HUES48 (cell line): ENCODE results near the gene POMP.

ENCODE experiments used
- H3K27ac ChIP-seq: one replicate; pipeline ENCODE4 v1.7.0; 2013; ENCODE audit warnings: low read depth, low read length, inconsistent platforms
- H3K27me3 ChIP-seq: 2 replicates; pipeline ENCODE4 v1.6.1; 2013; ENCODE audit warnings: mild to moderate bottlenecking, low read length; ENCODE audit not compliant: control insufficient read depth, insufficient read depth
- H3K36me3 ChIP-seq: 2 replicates; pipeline ENCODE4 v1.6.1; 2013; ENCODE audit warnings: low read length; ENCODE audit not compliant: control insufficient read depth, insufficient read depth
- H3K4me1 ChIP-seq: 2 replicates; pipeline ENCODE4 v1.6.1; 2013; ENCODE audit warnings: mild to moderate bottlenecking, low read length; ENCODE audit not compliant: control insufficient read depth, insufficient read depth
- H3K4me3 ChIP-seq: 2 replicates; pipeline ENCODE4 v1.5.1; 2013; ENCODE audit warnings: mild to moderate bottlenecking, low read depth, low read length
- H3K9ac ChIP-seq: 2 replicates; pipeline ENCODE4 v1.6.1; 2013; ENCODE audit warnings: mild to moderate bottlenecking, low read depth, low read length, moderate library complexity
- H3K9me3 ChIP-seq: 2 replicates; pipeline ENCODE4 v1.6.1; 2013; ENCODE audit warnings: low read length; ENCODE audit not compliant: control insufficient read depth, insufficient read depth

POMP gene, protein sequence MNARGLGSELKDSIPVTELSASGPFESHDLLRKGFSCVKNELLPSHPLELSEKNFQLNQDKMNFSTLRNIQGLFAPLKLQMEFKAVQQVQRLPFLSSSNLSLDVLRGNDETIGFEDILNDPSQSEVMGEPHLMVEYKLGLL

DNA sequence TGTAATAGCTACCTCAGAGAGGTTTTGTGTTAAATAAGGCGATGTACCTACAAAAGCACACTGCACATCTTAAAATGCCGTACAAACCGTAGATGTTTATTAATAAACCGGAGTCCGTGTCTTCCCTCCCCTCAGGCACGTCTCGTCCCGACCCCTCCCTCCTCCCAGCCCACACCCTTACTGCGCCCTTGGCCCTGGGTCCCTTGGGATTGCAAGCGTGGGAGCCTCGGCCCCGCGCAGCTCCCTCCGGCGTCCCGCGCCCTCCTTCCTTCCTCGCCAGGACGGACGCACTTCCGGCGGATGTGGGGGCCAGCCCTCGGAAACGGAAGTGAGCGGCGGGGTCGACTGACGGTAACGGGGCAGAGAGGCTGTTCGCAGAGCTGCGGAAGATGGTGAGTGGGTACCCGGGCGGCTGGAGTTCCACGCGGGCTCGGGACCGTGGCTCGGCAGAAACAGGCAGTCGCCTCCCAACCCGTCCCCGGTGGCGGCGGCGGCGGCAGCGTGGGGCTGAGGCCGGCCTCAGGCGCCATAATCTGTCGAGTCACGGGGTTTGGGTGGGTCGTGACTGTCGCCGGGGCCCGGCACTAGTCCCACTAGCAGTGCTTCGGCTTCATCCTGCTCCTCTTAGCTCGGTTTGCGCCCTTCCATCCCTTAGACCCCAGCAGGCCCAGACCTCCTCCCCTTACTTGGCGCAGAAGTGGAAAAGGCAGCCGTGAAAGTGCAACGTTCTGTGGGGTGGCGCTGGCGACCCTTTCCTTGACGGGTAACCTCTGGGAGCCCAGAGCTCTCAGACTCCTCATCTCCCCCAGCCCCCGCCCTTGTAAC lies at the start of gene POMP:
Gene POMP, plus strand, starts transcription at position 335 of the 825 bp plus-strand sequence. Its CDS starts 55 bp downstream, at position 390.
- no peaks in the 10 kb centered on the region for H3K27me3 ChIP-seq
- H3K4me3 ChIP-seq, result peak within 1 kb of the TSS; percentile 99
- peak within 1 kb of the TSS; percentile 81 for H3K27ac ChIP-seq
- peak within 1 kb of the TSS; percentile 71 for H3K9ac ChIP-seq
- H3K4me1 ChIP-seq, result peaks cover 33% of the 10 kb centered on the region
- no peaks in the 10 kb centered on the region for H3K9me3 ChIP-seq
- peaks cover 38% of the 10 kb centered on the region for H3K36me3 ChIP-seq

DNA sequence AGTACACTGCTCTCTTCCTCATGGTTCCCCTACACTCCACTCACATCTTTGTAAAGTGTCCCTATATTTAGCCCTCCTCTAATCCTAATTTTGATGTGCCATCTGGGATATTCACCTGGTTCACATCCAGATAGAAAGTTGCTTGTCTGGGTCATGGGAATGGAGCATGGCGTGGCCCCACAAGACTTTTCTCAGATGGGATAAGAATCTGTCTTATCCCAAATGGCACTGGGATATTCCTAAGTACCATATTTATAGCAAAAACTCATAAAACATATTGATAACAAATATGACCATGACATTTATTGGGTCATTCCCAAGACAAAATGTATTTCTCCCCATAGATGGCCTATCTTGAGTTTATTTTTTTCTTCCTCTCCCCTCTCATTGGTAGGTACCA lies 49.5 kb upstream of the POMP start:
- Histone ChIP-seq H3K9ac (no peak overlapping the region), H3K4me3 (no peak overlapping the region), H3K36me3 (no peaks in the 10 kb centered on the region), H3K27me3 (no peaks in the 10 kb centered on the region), H3K9me3 (no peaks in the 10 kb centered on the region), H3K27ac (no peak overlapping the region), H3K4me1 (no peaks in the 10 kb centered on the region)

DNA sequence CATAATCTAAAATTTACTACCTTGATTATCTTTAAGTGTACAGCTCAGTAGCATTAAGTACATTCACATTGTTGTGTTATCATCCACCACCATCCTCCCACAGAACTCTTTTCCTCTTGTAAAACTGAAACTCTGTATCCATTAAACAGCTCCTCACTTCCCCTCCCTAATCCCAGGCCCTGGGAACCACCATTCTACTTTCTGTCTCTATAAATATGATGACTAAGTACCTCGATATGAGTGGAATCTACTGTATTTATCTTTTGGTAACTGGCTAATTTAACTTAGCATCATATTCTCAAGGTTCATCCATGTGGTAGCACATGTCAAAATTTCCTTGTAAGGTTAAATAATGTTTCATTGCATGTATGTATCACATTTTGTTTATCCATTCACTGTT lies 49.0 kb upstream of the POMP start:
- Histone ChIP-seq H3K9ac (no peak overlapping the region), H3K36me3 (no peaks in the 10 kb centered on the region), H3K4me1 (no peaks in the 10 kb centered on the region), H3K9me3 (no peaks in the 10 kb centered on the region), H3K27me3 (no peaks in the 10 kb centered on the region), H3K4me3 (no peak overlapping the region), H3K27ac (no peak overlapping the region)

DNA sequence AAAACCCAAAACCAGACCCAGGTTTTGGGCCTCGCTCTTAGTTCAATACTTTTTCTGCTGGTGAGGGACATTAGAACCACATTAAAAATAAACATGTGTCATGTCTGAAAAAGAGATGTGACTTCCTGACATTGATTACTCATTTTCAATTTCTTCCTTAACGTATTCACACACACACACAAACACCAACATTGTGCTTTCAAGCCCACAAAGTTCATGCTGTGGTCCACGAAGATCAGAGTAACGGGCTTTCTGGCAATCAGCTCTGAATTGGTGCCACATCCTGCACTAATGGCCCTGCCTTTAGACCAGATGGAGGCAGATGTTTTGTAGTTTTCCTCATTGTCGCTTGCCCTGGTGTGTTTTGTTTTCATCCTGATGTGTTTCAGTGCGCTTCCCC lies 47.9 kb upstream of the POMP start:
- Histone ChIP-seq H3K9ac (no peak overlapping the region), H3K9me3 (no peaks in the 10 kb centered on the region), H3K27ac (no peak overlapping the region)

DNA sequence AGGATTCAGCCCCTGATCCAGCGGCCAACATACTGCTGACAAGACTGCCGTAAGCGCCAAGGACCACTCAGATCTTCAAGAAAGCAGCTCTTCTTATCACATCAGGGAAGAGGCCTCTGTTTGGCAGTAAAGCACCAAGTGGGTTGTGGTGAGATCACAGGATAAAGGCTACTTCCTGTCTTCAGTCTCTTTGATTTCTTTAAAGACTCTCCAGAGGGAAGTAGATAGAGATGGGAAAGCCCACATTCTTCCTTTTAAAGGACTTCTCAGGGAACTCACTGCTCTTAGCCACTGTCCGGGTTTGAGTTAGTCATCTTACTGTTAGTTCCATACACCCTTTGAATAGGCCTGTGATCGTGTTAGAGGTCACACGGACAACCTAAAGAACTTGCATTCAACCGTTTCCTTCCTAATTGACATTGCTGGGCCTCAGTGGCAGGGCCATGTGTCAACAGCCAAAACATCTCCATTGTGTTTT lies 47.2 kb upstream of the POMP start:
- H3K9me3 ChIP-seq, result no peaks in the 10 kb centered on the region
- no peaks in the 10 kb centered on the region for H3K36me3 ChIP-seq
- no peak overlapping the region for H3K9ac ChIP-seq
- no peaks in the 10 kb centered on the region for H3K4me1 ChIP-seq
- no peak overlapping the region for H3K4me3 ChIP-seq
- H3K27me3 ChIP-seq, result no peaks in the 10 kb centered on the region
- no peak overlapping the region for H3K27ac ChIP-seq

More for the DNA sequence above, 47.9 kb upstream of the POMP start:
- H3K4me1 ChIP-seq, result no peaks in the 10 kb centered on the region
- no peak overlapping the region for H3K4me3 ChIP-seq
- H3K27me3 ChIP-seq, result no peaks in the 10 kb centered on the region
- no peaks in the 10 kb centered on the region for H3K36me3 ChIP-seq

DNA sequence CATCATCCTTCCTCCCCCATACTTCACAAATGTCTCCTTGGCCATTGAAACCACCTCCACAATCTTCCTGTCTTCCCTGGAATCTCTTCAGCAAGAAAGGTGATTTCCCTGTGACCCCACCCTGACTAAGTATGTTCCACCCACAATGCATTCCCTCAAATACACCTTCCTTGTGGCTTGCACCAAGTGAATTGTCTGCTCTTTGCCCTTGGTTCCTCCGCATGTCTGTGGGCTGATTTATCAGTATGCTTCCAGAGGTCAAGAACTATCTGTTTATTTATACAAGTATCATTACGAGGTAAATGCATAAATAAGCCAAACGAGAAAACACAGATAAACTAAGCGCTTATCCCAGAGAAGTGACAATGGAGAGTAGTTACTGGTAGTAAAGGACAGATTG lies 45.4 kb upstream of the POMP start:
- Histone ChIP-seq H3K27ac (no peak overlapping the region), H3K27me3 (no peaks in the 10 kb centered on the region), H3K4me3 (no peak overlapping the region), H3K36me3 (no peaks in the 10 kb centered on the region), H3K9ac (no peak overlapping the region), H3K4me1 (no peaks in the 10 kb centered on the region), H3K9me3 (no peaks in the 10 kb centered on the region)

DNA sequence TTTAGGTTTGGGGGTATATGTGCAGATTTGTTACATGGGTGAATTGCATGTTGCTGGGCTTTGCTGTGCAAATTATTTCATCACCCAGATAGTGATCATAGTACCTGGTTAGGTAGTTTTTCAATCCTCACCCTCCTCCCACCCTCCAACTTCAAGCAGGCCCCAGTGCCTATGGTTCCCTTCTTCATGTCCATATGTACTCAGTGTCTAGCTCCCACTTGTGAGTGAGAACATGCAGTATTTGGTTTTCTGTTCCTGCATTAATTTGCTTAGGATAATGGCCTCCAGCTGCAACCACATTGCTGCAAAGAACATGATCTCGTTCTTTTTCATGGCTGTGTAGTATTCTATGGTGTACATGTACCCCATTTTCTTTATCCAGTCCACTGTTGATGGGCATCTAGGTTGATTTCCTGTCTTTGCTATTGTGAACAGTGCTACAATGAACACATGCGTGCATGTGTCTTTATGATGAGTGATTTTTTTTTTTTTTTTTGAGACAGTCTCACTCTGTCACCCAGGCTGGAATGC lies 42.9 kb upstream of the POMP start:
- H3K27me3 ChIP-seq, result no peaks in the 10 kb centered on the region
- no peak overlapping the region for H3K4me3 ChIP-seq
- H3K9ac ChIP-seq, result no peak overlapping the region
- H3K27ac ChIP-seq, result no peak overlapping the region
- H3K36me3 ChIP-seq, result no peaks in the 10 kb centered on the region
- no peaks in the 10 kb centered on the region for H3K4me1 ChIP-seq
- H3K9me3 ChIP-seq, result no peaks in the 10 kb centered on the region

DNA sequence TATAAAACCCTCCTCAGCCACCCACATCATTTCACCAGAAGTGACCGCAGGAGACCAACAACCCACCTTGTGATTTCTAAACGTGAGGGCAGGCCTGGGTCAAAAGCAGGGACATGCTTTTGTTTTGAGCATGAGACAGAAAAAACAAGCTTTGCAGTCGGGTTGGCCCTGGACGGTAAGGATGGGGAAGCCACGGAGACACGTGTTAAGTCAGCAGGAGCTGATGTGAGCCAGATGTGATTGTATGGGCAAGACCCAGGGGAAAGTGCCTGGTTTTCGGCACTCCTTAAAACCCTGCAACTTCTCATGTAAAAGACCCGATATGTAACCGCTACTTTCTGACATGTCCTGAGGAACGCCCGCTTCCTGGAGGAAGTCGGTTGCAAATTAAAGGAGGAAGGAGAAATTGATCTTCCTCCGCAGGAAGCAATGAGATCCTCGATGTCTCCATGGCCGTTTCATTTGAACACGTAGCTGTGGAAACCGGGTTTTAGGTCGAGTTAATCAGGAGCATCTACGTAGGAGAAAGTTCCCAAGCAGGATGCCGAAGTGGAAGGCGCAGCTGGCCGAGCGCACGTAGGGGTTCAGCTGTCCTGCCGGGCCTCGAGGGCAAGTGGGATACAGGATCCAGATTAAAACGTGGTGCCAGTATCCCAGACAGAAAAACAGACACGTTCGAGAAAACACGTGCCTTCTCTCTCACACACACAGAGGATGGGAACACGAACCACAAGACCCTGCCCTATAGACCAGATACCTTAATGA lies 40.5 kb upstream of the POMP start:
- Histone ChIP-seq H3K27ac (no peak overlapping the region), H3K9me3 (no peaks in the 10 kb centered on the region), H3K4me3 (no peak overlapping the region), H3K9ac (no peak overlapping the region), H3K4me1 (no peaks in the 10 kb centered on the region), H3K27me3 (no peaks in the 10 kb centered on the region), H3K36me3 (no peaks in the 10 kb centered on the region)

DNA sequence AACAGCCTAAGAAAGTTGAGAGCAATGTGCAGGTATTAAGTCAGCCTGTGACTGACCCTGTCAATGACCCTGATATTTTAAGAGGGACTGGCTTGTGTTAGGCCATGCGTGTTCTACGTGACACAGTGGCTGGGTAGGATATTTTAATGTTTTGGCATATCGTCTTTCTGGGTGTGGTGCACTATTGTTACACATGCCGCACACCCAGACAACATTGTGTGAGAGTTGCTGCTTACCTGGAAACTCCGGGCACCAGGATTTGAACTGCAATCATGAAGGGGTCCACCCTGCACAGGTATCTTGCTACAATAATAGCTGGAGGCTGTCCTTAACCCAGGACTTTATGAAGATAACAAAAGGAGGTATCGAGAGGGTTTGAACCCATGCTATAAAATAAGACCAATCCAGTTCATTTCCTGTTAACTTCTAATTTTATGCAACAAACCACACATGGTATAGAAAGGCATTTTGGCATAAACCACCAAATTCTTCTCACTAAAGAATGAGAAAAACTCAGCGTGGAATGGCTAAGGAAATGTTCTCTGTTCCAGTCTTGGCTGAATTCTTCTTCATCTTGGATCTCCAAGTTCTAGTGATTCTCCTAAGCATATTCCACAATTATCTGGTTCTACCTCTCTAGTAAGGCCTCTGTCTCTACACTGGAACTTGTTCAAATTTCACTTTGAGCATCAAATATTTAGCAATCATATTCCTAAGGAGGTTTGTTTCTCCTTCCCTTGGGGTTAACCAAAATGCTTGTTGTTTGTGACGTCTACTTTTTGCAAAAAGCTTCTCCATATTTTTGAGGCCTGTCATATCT lies 38.7 kb upstream of the POMP start:
- Histone ChIP-seq H3K27ac (no peak overlapping the region), H3K27me3 (no peaks in the 10 kb centered on the region), H3K36me3 (no peaks in the 10 kb centered on the region), H3K4me3 (no peak overlapping the region), H3K4me1 (peaks cover 3% of the 10 kb centered on the region; the same call in 1 of the 2 replicates), H3K9ac (no peak overlapping the region), H3K9me3 (no peaks in the 10 kb centered on the region)

DNA sequence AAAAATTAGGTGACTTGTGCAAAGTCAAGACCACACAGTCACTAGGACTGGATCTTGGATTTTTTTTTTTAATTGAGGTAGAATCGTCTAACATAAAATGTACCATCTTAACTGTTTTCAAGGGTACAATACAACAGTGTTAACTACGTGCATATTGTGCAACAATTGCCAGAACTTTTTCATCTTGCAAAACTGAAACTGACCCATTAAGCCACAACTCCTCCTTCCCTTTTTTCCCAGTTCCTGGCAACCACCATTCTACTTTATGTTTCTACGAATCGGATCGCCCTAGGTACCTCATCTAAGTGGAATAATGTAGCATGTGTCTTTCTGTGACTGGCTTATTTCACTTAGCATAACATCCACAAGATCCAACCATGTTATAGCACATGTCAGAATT lies 37.5 kb upstream of the POMP start:
- no peaks in the 10 kb centered on the region for H3K27me3 ChIP-seq
- no peak overlapping the region for H3K4me3 ChIP-seq
- peaks cover 3% of the 10 kb centered on the region; the same call in 1 of the 2 replicates for H3K4me1 ChIP-seq
- no peaks in the 10 kb centered on the region for H3K9me3 ChIP-seq
- H3K27ac ChIP-seq, result no peak overlapping the region
- no peak overlapping the region for H3K9ac ChIP-seq
- H3K36me3 ChIP-seq, result no peaks in the 10 kb centered on the region
